T-helper 1 cell treated with Interleukin-12 subunit alpha and Interleukin-12 subunit beta and Interleukin-4 antibody, amounts not matched to agents 30 μg/mL and 1 μg/mL, for 36 hours (primary cell): ENCODE results near the gene PFKP.

Experiments used
- H3K27ac Mint-ChIP-seq: one replicate; pipeline ENCODE4 v1.8.0; 2021; ENCODE audit warnings: mild to moderate bottlenecking, mixed read lengths
- H3K27me3 Mint-ChIP-seq: one replicate; pipeline ENCODE4 v1.8.0; 2021; ENCODE audit warnings: low read depth, mixed read lengths
- H3K36me3 Mint-ChIP-seq: one replicate; pipeline ENCODE4 v1.8.0; 2021; ENCODE audit warnings: low read depth, mixed read lengths
- H3K4me1 Mint-ChIP-seq: one replicate; pipeline ENCODE4 v1.8.0; 2021; ENCODE audit warnings: low read depth, mixed read lengths
- H3K4me3 Mint-ChIP-seq: one replicate; pipeline ENCODE4 v1.8.0; 2021; ENCODE audit warnings: mild to moderate bottlenecking, moderate library complexity, mixed read lengths
- H3K9me3 Mint-ChIP-seq: one replicate; pipeline ENCODE4 v1.8.0; 2021; ENCODE audit warnings: mixed read lengths

The PFKP gene

GRCh38 chr10:3094609-3095036 is 27.3 kb downstream of the PFKP start:
- Mint-ChIP-seq H3K4me3 (peak overlapping the region; percentile 56), H3K27me3 (no peaks in the 10 kb centered on the region), H3K36me3 (peaks cover 44% of the 10 kb centered on the region), H3K9me3 (no peaks in the 10 kb centered on the region), H3K27ac (peak overlapping the region; percentile 89), H3K4me1 (peaks cover 56% of the 10 kb centered on the region)

- Mint-ChIP-seq H3K4me1 (peaks cover 49% of the 10 kb centered on the region), H3K4me3 (peak overlapping the region; percentile 56), H3K27me3 (no peaks in the 10 kb centered on the region), H3K36me3 (peaks cover 45% of the 10 kb centered on the region), H3K27ac (peak overlapping the region; percentile 89), H3K9me3 (no peaks in the 10 kb centered on the region)
Measured at GRCh38 chr10:3095373-3096139, 28.2 kb downstream of the PFKP start.

GRCh38 chr10:3096149-3096548 is 28.8 kb downstream of the PFKP start:
- Mint-ChIP-seq H3K36me3 (peaks cover 46% of the 10 kb centered on the region), H3K27ac (peak overlapping the region; percentile 89)

GRCh38 chr10:3097160-3097559 is 29.8 kb downstream of the PFKP start:
- peaks cover 47% of the 10 kb centered on the region for H3K36me3 Mint-ChIP-seq
- no peaks in the 10 kb centered on the region for H3K27me3 Mint-ChIP-seq
- peaks cover 36% of the 10 kb centered on the region for H3K4me1 Mint-ChIP-seq
- H3K4me3 Mint-ChIP-seq: no peak overlapping the region
- no peaks in the 10 kb centered on the region for H3K9me3 Mint-ChIP-seq
- peak overlapping the region; percentile 67 for H3K27ac Mint-ChIP-seq

More at GRCh38 chr10:3096149-3096548, 28.8 kb downstream of the PFKP start:
- H3K27me3 Mint-ChIP-seq: no peaks in the 10 kb centered on the region
- peaks cover 43% of the 10 kb centered on the region for H3K4me1 Mint-ChIP-seq
- H3K4me3 Mint-ChIP-seq: no peak overlapping the region
- no peaks in the 10 kb centered on the region for H3K9me3 Mint-ChIP-seq

GRCh38 chr10:3098689-3099088 is 31.3 kb downstream of the PFKP start:
- peaks cover 48% of the 10 kb centered on the region for H3K36me3 Mint-ChIP-seq
- no peaks in the 10 kb centered on the region for H3K27me3 Mint-ChIP-seq
- H3K4me3 Mint-ChIP-seq: no peak overlapping the region
- H3K4me1 Mint-ChIP-seq: peaks cover 25% of the 10 kb centered on the region
- no peaks in the 10 kb centered on the region for H3K9me3 Mint-ChIP-seq
- H3K27ac Mint-ChIP-seq: no peak overlapping the region

GRCh38 chr10:3099291-3100092 is 32.1 kb downstream of the PFKP start:
- Mint-ChIP-seq H3K27me3 (no peaks in the 10 kb centered on the region), H3K4me3 (no peak overlapping the region), H3K27ac (peak overlapping the region; percentile 35), H3K36me3 (peaks cover 44% of the 10 kb centered on the region), H3K9me3 (no peaks in the 10 kb centered on the region), H3K4me1 (peaks cover 18% of the 10 kb centered on the region)

- H3K9me3 Mint-ChIP-seq: no peaks in the 10 kb centered on the region
- H3K4me1 Mint-ChIP-seq: peaks cover 10% of the 10 kb centered on the region
- H3K36me3 Mint-ChIP-seq: peaks cover 38% of the 10 kb centered on the region
- no peak overlapping the region for H3K4me3 Mint-ChIP-seq
- H3K27ac Mint-ChIP-seq: no peak overlapping the region
- no peaks in the 10 kb centered on the region for H3K27me3 Mint-ChIP-seq
Measured at GRCh38 chr10:3100093-3100792, 32.9 kb downstream of the PFKP start.

- H3K27me3 Mint-ChIP-seq: no peaks in the 10 kb centered on the region
- H3K36me3 Mint-ChIP-seq: peaks cover 38% of the 10 kb centered on the region
- no peak overlapping the region for H3K4me3 Mint-ChIP-seq
- H3K27ac Mint-ChIP-seq: no peak overlapping the region
- peaks cover 2% of the 10 kb centered on the region for H3K4me1 Mint-ChIP-seq
- no peaks in the 10 kb centered on the region for H3K9me3 Mint-ChIP-seq
Measured at GRCh38 chr10:3100856-3101640, 33.7 kb downstream of the PFKP start.

- Mint-ChIP-seq H3K36me3 (peaks cover 42% of the 10 kb centered on the region), H3K9me3 (no peaks in the 10 kb centered on the region), H3K27me3 (no peaks in the 10 kb centered on the region), H3K27ac (no peak overlapping the region), H3K4me3 (no peak overlapping the region), H3K4me1 (no peaks in the 10 kb centered on the region)
Measured at GRCh38 chr10:3102720-3103427, 35.5 kb downstream of the PFKP start.

- H3K27me3 Mint-ChIP-seq: no peaks in the 10 kb centered on the region
- no peak overlapping the region for H3K4me3 Mint-ChIP-seq
- no peaks in the 10 kb centered on the region for H3K4me1 Mint-ChIP-seq
- peaks cover 47% of the 10 kb centered on the region for H3K36me3 Mint-ChIP-seq
- no peaks in the 10 kb centered on the region for H3K9me3 Mint-ChIP-seq
- no peak overlapping the region for H3K27ac Mint-ChIP-seq
Measured at GRCh38 chr10:3103646-3104045, 36.3 kb downstream of the PFKP start.

GRCh38 chr10:3104251-3104918 is 37.0 kb downstream of the PFKP start:
- H3K27ac Mint-ChIP-seq: no peak overlapping the region
- no peaks in the 10 kb centered on the region for H3K4me1 Mint-ChIP-seq
- no peaks in the 10 kb centered on the region for H3K9me3 Mint-ChIP-seq
- no peak overlapping the region for H3K4me3 Mint-ChIP-seq
- peaks cover 50% of the 10 kb centered on the region for H3K36me3 Mint-ChIP-seq
- no peaks in the 10 kb centered on the region for H3K27me3 Mint-ChIP-seq

GRCh38 chr10:3105166-3105565 is 37.8 kb downstream of the PFKP start:
- Mint-ChIP-seq H3K9me3 (no peaks in the 10 kb centered on the region), H3K4me3 (no peak overlapping the region), H3K27me3 (no peaks in the 10 kb centered on the region), H3K4me1 (no peaks in the 10 kb centered on the region), H3K36me3 (peaks cover 49% of the 10 kb centered on the region), H3K27ac (no peak overlapping the region)

- Mint-ChIP-seq H3K4me1 (no peaks in the 10 kb centered on the region), H3K9me3 (no peaks in the 10 kb centered on the region), H3K27ac (peak overlapping the region; percentile 7), H3K36me3 (peaks cover 50% of the 10 kb centered on the region), H3K4me3 (no peak overlapping the region), H3K27me3 (no peaks in the 10 kb centered on the region)
Measured at GRCh38 chr10:3105905-3106304, 38.6 kb downstream of the PFKP start.
